HG03095 (cell line): Measurements from ENCODE around the gene PHKB.

Source experiments
- ATAC-seq: cut with Tn5 transposase; IDR thresholded peaks from one replicate; pipeline ENCODE4 v1.9.1; 2021; ENCODE audit warnings: moderate library complexity; ENCODE audit not compliant: unreplicated experiment

The PHKB gene

GRCh38 chr16:47562366-47562765 is 101.2 kb downstream of the PHKB start:
- ATAC-seq: no peak

- ATAC-seq: no peak
Observed at GRCh38 chr16:47565454-47565853, 104.3 kb downstream of the PHKB start.

GRCh38 chr16:47567321-47567720 is 106.2 kb downstream of the PHKB start:
- ATAC-seq: no peak

- ATAC-seq: no peak
Observed at GRCh38 chr16:47568351-47568750, 107.2 kb downstream of the PHKB start.

- ATAC-seq: no peak
Observed at GRCh38 chr16:47571049-47571448, 109.9 kb downstream of the PHKB start.

- no peak for ATAC-seq
Observed at GRCh38 chr16:47571711-47572110, 110.6 kb downstream of the PHKB start.

- ATAC-seq: no peak
Observed at GRCh38 chr16:47574091-47575054, 113.2 kb downstream of the PHKB start.

GRCh38 chr16:47577029-47577428 is 115.9 kb downstream of the PHKB start:
- ATAC-seq: no peak

GRCh38 chr16:47578033-47578432 is 116.9 kb downstream of the PHKB start:
- ATAC-seq: no peak

GRCh38 chr16:47578573-47578972 is 117.4 kb downstream of the PHKB start:
- ATAC-seq: no peak

GRCh38 chr16:47581114-47581513 is 120.0 kb downstream of the PHKB start:
- ATAC-seq: no peak

- no peak for ATAC-seq
Observed at GRCh38 chr16:47584464-47585225, 123.5 kb downstream of the PHKB start.

- no peak for ATAC-seq
Observed at GRCh38 chr16:47586121-47586520, 125.0 kb downstream of the PHKB start.

- ATAC-seq: no peak
Observed at GRCh38 chr16:47590472-47590871, 129.3 kb downstream of the PHKB start.

GRCh38 chr16:47592232-47592631 is 131.1 kb downstream of the PHKB start:
- no peak for ATAC-seq

GRCh38 chr16:47599512-47599911 is 138.4 kb downstream of the PHKB start:
- ATAC-seq: peak; percentile 85

- no peak for ATAC-seq
Observed at GRCh38 chr16:47600376-47600775, 139.2 kb downstream of the PHKB start.

- ATAC-seq: no peak
Observed at GRCh38 chr16:47604306-47604705, 143.2 kb downstream of the PHKB start.

- ATAC-seq: no peak
Observed at GRCh38 chr16:47611042-47611441, 149.9 kb downstream of the PHKB start.

- no peak for ATAC-seq
Observed at GRCh38 chr16:47611848-47612493, 150.8 kb downstream of the PHKB start.

- ATAC-seq: no peak
Observed at GRCh38 chr16:47612711-47613110, 151.6 kb downstream of the PHKB start.
